HAP-1 (cell line): Measurements from ENCODE around the gene NPB.

Experiments used
- DNase-seq, 2 experiments: peaks; one replicate each; pipeline ENCODE4 v3.0.0-alpha.2; 2016 to 2020; ENCODE audit warnings: low spot score in 2 of 2
- H3K27me3 ChIP-seq: fragments of 250-450 bp; sonication (Bioruptor Pico); 2 replicates; pipeline ENCODE4 v1.5.1; 2020; ENCODE audit warnings: low read depth, mild to moderate bottlenecking, moderate library complexity
- H3K36me3 ChIP-seq: fragments of 250-450 bp; sonication (Bioruptor Pico); replicated peaks from 2 replicates; pipeline ENCODE4 v1.5.1; 2020; ENCODE audit warnings: mild to moderate bottlenecking
- H3K4me1 ChIP-seq: fragments of 250-450 bp; sonication (Bioruptor Pico); 2 replicates; pipeline ENCODE4 v1.5.1; 2020; ENCODE audit warnings: mild to moderate bottlenecking
- H3K4me3 ChIP-seq: fragments of 250-450 bp; sonication (Bioruptor Pico); 2 replicates; pipeline ENCODE4 v1.5.1; 2020; ENCODE audit warnings: mild to moderate bottlenecking, moderate library complexity
- H3K9me3 ChIP-seq: fragments of 250-450 bp; sonication (Bioruptor Pico); 2 replicates; pipeline ENCODE4 v1.5.1; 2020; ENCODE audit warnings: mild to moderate bottlenecking, moderate library complexity
- in situ Hi-C: fragments of 300-500 bp; cut with MboI; formaldehyde crosslinking; loops from 3 replicates; pipeline ENCODE4 v1.14.3; 2020; ENCODE audit warnings: low sequenced_read_pairs, inconsistent platforms, mixed read lengths

Gene NPB

DNA sequence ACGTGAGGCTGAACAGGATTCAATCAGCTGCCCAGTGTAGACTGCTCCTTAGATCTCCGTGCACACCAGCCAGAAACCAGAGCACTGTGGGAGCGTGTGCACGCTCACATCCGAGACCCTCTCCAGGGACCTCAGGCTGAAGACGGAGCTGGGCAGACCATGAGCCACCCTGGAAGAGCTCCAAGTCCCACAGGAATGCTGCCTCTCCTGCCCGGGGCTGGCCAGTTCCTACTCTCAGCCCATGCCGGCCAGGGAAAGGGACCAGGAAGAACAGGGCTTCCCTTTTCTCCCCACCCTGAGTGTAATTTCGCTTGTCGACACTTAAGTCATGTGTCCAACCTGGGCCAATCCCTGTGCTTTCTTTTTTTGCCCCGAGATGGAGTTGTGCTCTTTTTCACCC is 17.5 kb upstream of the NPB start:
- in situ Hi-C loops: no loop called here
- Histone ChIP-seq H3K4me3 (no peak overlapping the region), H3K36me3 (peaks cover 92% of the 10 kb centered on the region), H3K4me1 (no peaks in the 10 kb centered on the region), H3K27me3 (no peaks in the 10 kb centered on the region), H3K9me3 (no peaks in the 10 kb centered on the region)
- DNase-seq: no peak

DNA sequence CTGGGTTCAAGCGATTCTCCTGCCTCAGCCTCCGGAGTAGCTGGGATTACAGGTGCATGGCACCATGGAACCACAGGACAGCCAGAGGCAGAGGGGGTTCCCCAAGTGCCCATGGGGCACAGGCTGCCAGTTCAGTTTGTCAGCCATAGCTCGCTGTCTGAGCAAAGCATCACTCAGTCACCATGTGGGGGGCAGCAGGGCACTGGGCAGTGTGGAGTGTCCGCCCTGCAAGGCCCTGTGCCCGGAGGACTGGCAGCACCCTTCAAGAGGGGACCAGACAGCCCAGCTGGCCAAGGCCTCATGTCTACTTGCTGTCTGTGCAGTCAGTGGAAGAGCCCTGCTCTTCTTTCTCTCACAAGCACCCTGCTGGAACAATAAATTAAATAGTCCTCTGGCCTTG is 17.1 kb upstream of the NPB start:
- in situ Hi-C loops: no loop called here
- Histone ChIP-seq H3K4me1 (peaks cover 3% of the 10 kb centered on the region), H3K36me3 (peaks cover 93% of the 10 kb centered on the region)

DNA sequence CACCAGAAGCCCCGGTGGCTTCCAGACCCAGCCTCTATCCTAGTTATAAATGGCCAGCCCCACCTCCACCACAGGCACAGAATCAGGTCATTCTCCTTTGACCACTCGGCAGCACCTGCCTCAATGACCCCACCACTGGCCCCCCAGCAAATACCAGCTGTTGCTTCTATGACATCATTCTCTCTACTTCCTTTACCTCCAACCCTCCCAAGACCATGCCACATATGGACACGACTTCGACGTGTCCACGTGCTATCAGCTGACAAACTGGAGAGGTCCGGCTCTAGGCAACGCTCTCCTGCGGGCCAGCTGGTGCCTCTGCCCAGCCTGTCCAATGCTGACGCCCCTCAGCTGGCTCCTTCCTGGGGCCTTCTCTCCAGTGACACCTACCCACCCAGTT is 16.6 kb upstream of the NPB start:
- Histone ChIP-seq H3K4me3 (no peak overlapping the region), H3K36me3 (peaks cover 93% of the 10 kb centered on the region), H3K4me1 (peaks cover 7% of the 10 kb centered on the region), H3K27me3 (no peaks in the 10 kb centered on the region), H3K9me3 (no peaks in the 10 kb centered on the region)
- in situ Hi-C loops: no loop called here
- DNase-seq: no peak

More for the DNA sequence above, 17.1 kb upstream of the NPB start:
- Histone ChIP-seq H3K9me3 (no peaks in the 10 kb centered on the region), H3K27me3 (no peaks in the 10 kb centered on the region), H3K4me3 (no peak overlapping the region)
- DNase-seq: no peak

DNA sequence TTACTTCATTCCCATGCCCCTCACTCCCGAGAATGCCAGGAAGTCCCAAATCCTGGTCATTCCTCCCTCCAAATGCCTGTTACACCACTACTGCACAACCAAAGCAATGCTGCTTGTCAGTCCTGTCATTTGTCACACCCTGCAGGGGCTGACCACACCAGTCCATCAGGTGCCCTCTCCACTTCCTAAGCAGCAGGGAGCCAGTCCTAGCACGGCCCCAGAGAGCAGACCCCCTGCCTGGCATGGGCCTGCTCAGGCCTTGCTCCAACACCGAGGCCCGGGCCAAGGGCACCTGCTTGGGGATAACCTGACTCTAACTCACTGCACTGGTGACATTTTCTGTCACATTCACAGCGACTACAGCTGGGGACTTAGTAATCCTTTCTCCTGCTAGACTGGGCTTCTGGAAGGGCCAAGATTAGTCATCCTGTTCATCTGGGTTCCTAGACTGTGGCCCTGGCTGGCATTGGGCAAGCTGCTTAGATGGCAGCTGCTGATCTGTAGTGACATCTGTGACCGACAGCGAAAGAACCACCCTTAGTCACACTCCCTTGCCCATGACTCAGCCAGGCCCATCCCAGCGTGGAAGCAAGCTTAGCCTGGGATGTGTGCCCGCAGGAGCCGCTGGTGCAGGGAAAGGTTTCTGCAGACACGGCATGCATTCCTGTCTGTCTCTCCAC is 16.0 kb upstream of the NPB start:
- no peak for DNase-seq
- Histone ChIP-seq H3K27me3 (no peaks in the 10 kb centered on the region), H3K4me3 (no peak overlapping the region), H3K36me3 (peaks cover 90% of the 10 kb centered on the region), H3K4me1 (peaks cover 7% of the 10 kb centered on the region), H3K9me3 (no peaks in the 10 kb centered on the region)
- in situ Hi-C loops: no loop called here

DNA sequence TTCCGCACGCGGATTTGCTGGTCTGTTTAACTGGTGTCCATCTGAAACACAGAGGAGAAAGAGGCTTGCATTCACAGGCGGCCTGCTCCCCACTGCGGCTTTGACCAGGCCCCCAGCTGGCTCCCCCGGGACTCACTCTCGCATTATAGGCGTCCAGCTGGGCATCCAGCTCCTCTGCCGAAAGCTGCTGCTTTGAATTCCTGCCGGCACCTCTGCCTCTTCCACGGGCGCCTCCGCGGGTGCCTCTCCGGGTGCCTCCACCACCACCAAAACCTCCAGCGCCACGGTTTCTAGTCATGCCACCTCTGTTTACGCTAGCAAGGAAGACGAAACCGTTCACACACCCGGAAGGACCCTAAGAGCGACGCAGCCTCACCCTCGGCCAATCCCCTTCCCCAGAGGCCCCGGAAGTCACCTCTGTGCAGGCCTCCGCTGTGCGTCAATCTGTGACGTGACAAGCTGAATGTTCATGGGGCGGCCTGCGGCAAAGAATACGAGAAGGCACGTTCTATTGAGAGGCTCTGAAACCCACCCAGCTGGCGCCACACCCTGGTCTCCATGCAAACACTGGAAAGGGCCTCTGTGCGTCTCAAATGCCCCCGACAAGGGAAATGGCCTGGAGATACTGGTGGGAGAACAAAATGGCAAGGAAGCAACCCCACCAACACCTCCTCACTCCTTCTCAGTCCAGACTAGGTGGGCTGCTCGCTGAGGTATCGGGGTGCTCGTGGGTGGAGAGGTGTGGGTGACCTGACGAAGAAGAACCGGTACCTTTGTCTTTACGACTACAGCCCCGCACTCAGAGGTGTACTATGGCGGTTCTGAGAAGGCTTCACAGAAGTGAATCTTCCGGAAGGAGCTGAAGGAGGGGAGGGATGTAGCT is 13.7 kb upstream of the NPB start:
- Histone ChIP-seq H3K36me3 (peaks cover 75% of the 10 kb centered on the region), H3K4me3 (no peak overlapping the region), H3K27me3 (no peaks in the 10 kb centered on the region), H3K9me3 (no peaks in the 10 kb centered on the region), H3K4me1 (peaks cover 7% of the 10 kb centered on the region)
- no peak for DNase-seq
- in situ Hi-C loops: no loop called here

DNA sequence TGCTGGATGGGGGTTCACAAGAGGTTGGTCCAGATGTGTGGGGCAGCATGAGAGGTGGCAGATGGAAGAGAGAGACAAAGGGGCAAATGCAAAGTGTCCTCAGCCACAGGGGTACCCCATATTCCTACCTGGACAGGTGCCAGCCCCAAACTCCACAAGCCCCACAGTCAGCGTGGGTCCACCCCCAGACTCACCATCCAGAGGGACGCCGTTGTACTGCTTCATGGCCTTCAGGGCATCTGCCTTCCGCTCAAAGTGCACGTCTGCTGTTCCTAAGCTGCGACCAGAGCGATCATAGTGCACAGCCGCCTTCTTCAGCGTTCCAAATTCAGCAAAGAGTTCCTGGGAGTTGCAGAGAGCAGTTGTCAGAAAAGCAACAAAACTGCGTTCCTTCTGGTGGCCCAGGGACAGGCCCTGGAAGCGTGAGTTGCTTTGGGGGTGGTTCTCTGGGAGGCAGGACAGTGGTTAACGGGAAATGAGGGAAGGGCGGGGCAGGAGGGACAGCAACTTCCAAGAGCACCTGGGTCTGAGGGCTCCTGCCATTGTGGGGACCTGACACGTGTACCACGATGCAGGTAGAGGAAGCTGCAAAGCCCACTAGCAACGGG is 12.9 kb upstream of the NPB start:
- no peak for DNase-seq
- Histone ChIP-seq H3K4me1 (peaks cover 7% of the 10 kb centered on the region), H3K36me3 (peaks cover 68% of the 10 kb centered on the region), H3K27me3 (no peaks in the 10 kb centered on the region), H3K9me3 (no peaks in the 10 kb centered on the region), H3K4me3 (no peak overlapping the region)
- in situ Hi-C loops: no loop called here

DNA sequence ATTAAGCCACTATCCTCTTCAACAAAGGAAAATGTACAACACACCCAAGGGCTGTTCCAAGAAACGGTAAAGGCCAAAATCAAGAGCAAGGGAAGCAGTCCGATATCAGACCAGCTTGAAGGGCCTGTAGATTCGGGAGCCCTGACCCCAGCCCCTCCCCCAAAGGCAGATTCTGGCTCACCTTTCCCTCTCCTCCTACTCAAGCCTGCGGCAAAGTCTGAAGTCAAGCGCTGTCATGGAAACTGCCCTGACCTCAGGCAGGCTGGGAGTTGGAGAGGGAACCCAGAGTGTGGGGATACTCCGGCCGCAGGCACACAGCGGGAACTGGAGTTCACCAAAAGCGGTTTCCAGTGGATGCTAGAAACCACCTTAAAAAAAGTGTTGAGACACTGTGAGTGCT is 12.4 kb upstream of the NPB start:
- Histone ChIP-seq H3K4me3 (peak overlapping the region; percentile 84; the same call in 1 of the 2 replicates), H3K4me1 (peaks cover 7% of the 10 kb centered on the region), H3K27me3 (no peaks in the 10 kb centered on the region), H3K9me3 (no peaks in the 10 kb centered on the region), H3K36me3 (peaks cover 65% of the 10 kb centered on the region)
- DNase-seq: no peak
- in situ Hi-C loops: no loop called here

DNA sequence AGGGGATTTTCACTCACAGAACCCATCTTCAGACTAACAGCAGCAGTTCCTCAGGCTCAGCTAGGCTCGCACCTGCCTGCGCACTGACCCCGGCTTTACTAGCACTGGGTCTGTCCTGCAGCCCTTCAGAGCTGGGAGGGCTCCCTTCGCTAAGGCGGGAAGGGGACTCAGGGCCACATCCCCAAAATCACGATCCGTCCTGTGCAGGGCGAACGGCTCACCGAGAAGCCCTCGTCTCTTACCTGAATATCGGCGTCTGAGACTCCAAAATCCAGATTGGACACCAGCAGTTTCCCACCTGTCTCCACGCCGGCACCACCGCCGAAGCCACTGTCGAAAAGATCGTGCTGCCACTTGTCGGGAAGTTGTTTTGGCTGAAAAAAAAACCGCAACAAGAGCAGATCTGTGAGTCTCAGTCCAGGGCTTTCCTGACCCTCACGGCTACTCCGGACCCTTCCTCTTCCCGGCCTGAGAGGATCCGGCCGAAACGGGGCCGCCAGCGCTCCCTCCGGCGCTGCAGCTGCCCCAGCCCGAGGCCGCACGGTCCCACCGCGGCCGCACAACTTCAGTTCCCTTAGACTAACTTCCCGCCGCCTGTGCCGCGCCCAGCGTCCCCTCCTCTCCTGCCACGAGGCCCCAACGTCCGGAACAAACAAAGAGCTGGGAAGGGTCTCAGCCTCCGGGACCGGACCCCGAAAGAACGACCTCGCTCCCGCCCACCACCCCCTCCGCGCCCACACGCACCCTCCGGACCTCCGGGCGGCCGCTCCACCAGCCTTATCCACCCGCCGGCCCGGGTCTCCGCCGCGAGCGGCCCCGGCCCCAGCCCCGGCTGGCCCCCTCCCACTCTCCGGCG is 11.4 kb upstream of the NPB start:
- in situ Hi-C loops: no loop called here
- Histone ChIP-seq H3K27me3 (no peaks in the 10 kb centered on the region), H3K9me3 (no peaks in the 10 kb centered on the region), H3K4me1 (peaks cover 7% of the 10 kb centered on the region), H3K36me3 (peaks cover 61% of the 10 kb centered on the region), H3K4me3 (peak overlapping the region; percentile 84)
- no peak for DNase-seq

DNA sequence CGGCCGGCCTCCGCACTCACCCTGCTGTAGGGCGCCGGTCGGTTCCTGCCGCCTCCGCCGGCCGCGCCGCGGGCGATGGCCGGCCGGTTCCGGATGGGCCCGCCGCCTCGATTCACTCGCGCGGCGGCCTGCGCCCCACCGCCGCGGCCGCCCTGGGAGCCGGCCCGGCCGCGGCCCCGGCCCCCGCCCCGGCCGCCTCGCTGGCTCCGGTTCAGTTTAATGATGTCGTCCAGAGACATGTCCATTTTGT is 10.8 kb upstream of the NPB start:
- H3K27me3 ChIP-seq: no peaks in the 10 kb centered on the region
- peaks cover 61% of the 10 kb centered on the region for H3K36me3 ChIP-seq
- H3K4me1 ChIP-seq: peaks cover 7% of the 10 kb centered on the region
- in situ Hi-C loops: no loop called here
- no peaks in the 10 kb centered on the region for H3K9me3 ChIP-seq
- peak overlapping the region; percentile 84 for H3K4me3 ChIP-seq
- no peak for DNase-seq

DNA sequence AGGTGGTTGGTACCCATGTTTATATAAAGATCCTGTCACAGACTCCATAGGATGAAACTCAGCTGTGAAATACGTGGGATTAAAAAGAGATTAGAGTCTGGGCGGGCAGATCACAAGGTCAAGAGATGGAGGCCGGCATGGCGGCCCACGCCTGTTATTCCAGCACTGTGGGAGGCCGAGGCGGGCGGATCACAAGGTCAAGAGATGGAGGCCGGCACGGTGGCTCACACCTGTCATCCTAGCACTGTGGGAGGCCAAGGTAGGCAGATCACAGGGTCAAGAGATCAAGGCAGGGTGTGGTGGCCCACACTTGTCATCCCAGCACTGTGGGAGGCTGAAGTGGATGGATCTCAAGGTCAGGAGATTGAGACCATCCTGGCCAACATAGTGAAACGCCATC is 6.6 kb upstream of the NPB start:
- no peak overlapping the region for H3K4me3 ChIP-seq
- no peaks in the 10 kb centered on the region for H3K9me3 ChIP-seq
- no peaks in the 10 kb centered on the region for H3K27me3 ChIP-seq
- DNase-seq: no peak
- peaks cover 55% of the 10 kb centered on the region for H3K36me3 ChIP-seq
- peaks cover under 1% of the 10 kb centered on the region for H3K4me1 ChIP-seq
- in situ Hi-C loops: no loop called here

DNA sequence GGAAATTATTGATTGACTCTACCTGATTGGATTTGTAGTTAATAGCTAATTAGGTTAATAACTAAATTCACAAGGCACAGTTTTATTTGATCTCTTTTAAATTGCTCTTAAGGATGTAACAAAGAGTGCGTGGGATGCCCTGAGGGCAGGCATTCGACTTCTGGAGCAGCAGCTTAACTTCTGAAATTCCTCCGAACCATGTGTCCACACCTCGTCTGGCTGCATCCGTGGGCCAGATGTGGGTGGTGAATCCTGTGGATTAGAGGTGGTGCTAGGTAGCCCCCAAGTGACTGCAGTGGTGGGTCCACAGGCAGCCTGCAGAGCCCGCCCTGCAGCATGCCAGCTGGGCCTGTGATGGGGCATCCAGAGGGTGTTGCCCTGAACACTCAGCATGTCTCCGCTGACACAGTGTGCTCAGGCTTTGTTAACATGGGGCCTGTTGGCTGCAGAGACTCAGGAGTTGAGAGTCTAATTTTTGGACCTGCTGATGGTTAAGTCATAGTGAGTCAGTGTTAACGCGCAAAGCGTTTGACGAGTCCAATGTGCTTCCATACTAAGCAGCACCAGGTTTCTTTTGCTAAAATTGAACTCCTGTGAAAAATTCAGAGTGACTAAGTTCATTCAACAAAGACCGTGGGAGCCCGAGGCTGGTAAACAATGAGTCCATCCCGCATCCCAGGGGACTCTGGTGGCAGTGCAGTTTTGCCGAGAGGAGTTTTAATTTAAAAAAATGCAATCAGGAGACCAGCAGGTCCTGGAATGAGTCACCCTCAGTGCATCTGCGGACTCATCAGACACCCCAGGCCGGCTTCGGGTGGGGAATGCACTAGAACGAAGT is 3.8 kb upstream of the NPB start:
- peak; percentile 18 to 59 for DNase-seq
- peaks cover 51% of the 10 kb centered on the region for H3K36me3 ChIP-seq
- no peak overlapping the region for H3K4me3 ChIP-seq
- H3K27me3 ChIP-seq: no peaks in the 10 kb centered on the region
- H3K9me3 ChIP-seq: no peaks in the 10 kb centered on the region
- in situ Hi-C loops: no loop called here
- no peaks in the 10 kb centered on the region for H3K4me1 ChIP-seq

DNA sequence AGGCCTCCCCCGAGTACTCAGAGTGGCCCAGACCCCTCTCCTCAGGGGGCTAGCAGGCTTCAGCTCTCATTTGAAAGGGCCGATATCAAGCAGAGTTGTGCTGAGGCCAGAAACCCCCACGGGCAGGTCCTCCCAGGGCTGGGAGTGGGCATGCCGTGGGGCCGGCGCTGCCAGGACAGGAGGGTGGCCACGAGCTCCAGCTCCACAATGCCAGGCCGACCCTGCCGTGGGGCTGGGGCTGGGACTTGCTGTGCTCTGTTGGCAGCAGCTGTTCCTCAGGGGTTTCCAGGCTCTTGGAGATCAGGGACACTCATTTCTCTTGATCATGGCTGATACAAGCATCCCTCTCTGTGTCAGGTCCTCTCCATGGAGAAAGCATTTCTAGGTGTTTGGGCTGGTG is 3.2 kb upstream of the NPB start:
- peaks cover 52% of the 10 kb centered on the region for H3K36me3 ChIP-seq
- no peaks in the 10 kb centered on the region for H3K4me1 ChIP-seq
- H3K9me3 ChIP-seq: no peaks in the 10 kb centered on the region
- no peaks in the 10 kb centered on the region for H3K27me3 ChIP-seq
- in situ Hi-C loops: no loop called here
- DNase-seq: no peak
- no peak overlapping the region for H3K4me3 ChIP-seq
